Measurements from ENCODE around the gene CCDC171.

DNA sequence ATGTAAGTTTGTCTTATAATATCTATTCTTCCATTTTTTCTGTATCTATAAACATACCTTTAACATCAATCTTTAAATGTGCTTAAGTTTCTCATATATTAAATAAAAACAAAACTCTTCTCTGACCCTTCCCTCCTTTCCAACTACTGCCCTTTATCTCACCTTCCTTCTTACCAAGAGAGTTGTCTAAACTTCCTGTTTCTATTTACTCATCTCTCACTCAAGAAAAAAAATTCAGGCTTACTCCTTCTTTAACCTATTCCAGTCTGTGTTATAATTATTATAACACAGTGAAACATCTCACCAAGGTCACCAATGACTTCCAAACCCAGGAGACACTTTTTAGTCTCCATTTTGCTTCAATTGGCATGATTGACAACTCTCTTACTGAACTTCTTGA is 140.9 kb downstream of the CCDC171 start:
- TF ChIP-seq, protein P1, sequence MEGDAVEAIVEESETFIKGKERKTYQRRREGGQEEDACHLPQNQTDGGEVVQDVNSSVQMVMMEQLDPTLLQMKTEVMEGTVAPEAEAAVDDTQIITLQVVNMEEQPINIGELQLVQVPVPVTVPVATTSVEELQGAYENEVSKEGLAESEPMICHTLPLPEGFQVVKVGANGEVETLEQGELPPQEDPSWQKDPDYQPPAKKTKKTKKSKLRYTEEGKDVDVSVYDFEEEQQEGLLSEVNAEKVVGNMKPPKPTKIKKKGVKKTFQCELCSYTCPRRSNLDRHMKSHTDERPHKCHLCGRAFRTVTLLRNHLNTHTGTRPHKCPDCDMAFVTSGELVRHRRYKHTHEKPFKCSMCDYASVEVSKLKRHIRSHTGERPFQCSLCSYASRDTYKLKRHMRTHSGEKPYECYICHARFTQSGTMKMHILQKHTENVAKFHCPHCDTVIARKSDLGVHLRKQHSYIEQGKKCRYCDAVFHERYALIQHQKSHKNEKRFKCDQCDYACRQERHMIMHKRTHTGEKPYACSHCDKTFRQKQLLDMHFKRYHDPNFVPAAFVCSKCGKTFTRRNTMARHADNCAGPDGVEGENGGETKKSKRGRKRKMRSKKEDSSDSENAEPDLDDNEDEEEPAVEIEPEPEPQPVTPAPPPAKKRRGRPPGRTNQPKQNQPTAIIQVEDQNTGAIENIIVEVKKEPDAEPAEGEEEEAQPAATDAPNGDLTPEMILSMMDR (IDR thresholded peaks at IDR 0.05) = no peak
- no peak for TF ChIP-seq POLR2A (IDR thresholded peaks at IDR 0.05)
